ENCODE data around the gene PAFAH2. TPM values are rescaled to one million over a fixed set of nuclear protein-coding genes. Genes with fewer than 3 reads are reported as not detected.

The PAFAH2 gene
- total RNA-seq, 2 donors from 2014 or later: 11.6 to 13.3 TPM

GRCh38 chr1:25955553-25955952, 42.3 kb downstream of the PAFAH2 start:
- Histone ChIP-seq H3K4me3 (ENCODE audit: low read length) (no peak overlapping the region), H3K9ac (ENCODE audit: extremely low read depth, low read length, poor library complexity, severe bottlenecking) (no peak overlapping the region), H3K36me3 (ENCODE audit: control insufficient read depth, insufficient read depth, low read length) (peaks cover 22% of the 10 kb centered on the region), H3K9me3 (ENCODE audit: control insufficient read depth, low read length) (peaks cover 8% of the 10 kb centered on the region), H3K4me1 (ENCODE audit: control insufficient read depth, insufficient read depth, low read length) (no peaks in the 10 kb centered on the region), H3K27ac (ENCODE audit: low read depth, low read length) (no peak overlapping the region), H3K27me3 (ENCODE audit: control insufficient read depth, insufficient read depth, low read length, poor library complexity, severe bottlenecking) (no peaks in the 10 kb centered on the region)
- TF ChIP-seq CTCF (conservative IDR thresholded peaks at IDR 0.05): no peak
- Mint-ChIP-seq H3K9me3 (peaks cover 12% of the 10 kb centered on the region), H3K36me3 (ENCODE audit: low read depth) (peaks cover 32% of the 10 kb centered on the region), H3K4me1 (no peaks in the 10 kb centered on the region), H3K27ac (no peak overlapping the region), H3K27me3 (ENCODE audit: insufficient read depth) (no peaks in the 10 kb centered on the region), H3K4me3 (no peak overlapping the region)
- DNase-seq: no peak

GRCh38 chr1:25954282-25954938, 43.5 kb downstream of the PAFAH2 start:
- Mint-ChIP-seq H3K4me3 (no peak overlapping the region), H3K9me3 (peaks cover 12% of the 10 kb centered on the region), H3K4me1 (no peaks in the 10 kb centered on the region), H3K27ac (no peak overlapping the region), H3K36me3 (ENCODE audit: low read depth) (peaks cover 21% of the 10 kb centered on the region), H3K27me3 (ENCODE audit: insufficient read depth) (no peaks in the 10 kb centered on the region)
- peaks cover 8% of the 10 kb centered on the region for H3K9me3 ChIP-seq (ENCODE audit: control insufficient read depth, low read length)
- H3K27me3 ChIP-seq (ENCODE audit: control insufficient read depth, insufficient read depth, low read length, poor library complexity, severe bottlenecking): no peaks in the 10 kb centered on the region
- H3K36me3 ChIP-seq (ENCODE audit: control insufficient read depth, insufficient read depth, low read length): peaks cover 12% of the 10 kb centered on the region
- H3K27ac ChIP-seq (ENCODE audit: low read depth, low read length): no peak overlapping the region
- no peak overlapping the region for H3K4me3 ChIP-seq (ENCODE audit: low read length)
- no peak for DNase-seq
- no peak for TF ChIP-seq CTCF (conservative IDR thresholded peaks at IDR 0.05)
- H3K9ac ChIP-seq (ENCODE audit: extremely low read depth, low read length, poor library complexity, severe bottlenecking): no peak overlapping the region
- H3K4me1 ChIP-seq (ENCODE audit: control insufficient read depth, insufficient read depth, low read length): no peaks in the 10 kb centered on the region
- 84 to 89% methylated on average over 8 to 10 of the region's 10 CpGs for WGBS, 2 experiments (ENCODE audit: insufficient coverage in 1 of 2, insufficient read length in 1 of 2)

GRCh38 chr1:25952841-25953401, 44.9 kb downstream of the PAFAH2 start:
- Histone ChIP-seq H3K4me1 (ENCODE audit: control insufficient read depth, insufficient read depth, low read length) (no peaks in the 10 kb centered on the region), H3K27ac (ENCODE audit: low read depth, low read length) (no peak overlapping the region), H3K9me3 (ENCODE audit: control insufficient read depth, low read length) (no peaks in the 10 kb centered on the region), H3K27me3 (ENCODE audit: control insufficient read depth, insufficient read depth, low read length, poor library complexity, severe bottlenecking) (no peaks in the 10 kb centered on the region), H3K36me3 (ENCODE audit: control insufficient read depth, insufficient read depth, low read length) (no peaks in the 10 kb centered on the region), H3K9ac (ENCODE audit: extremely low read depth, low read length, poor library complexity, severe bottlenecking) (no peak overlapping the region), H3K4me3 (ENCODE audit: low read length) (no peak overlapping the region)
- WGBS, 2 experiments (ENCODE audit: insufficient coverage in 1 of 2, insufficient read length in 1 of 2): 86 to 93% methylated on average over 3 to 4 of the region's 4 CpGs
- TF ChIP-seq CTCF (conservative IDR thresholded peaks at IDR 0.05): no peak
- Mint-ChIP-seq H3K27ac (no peak overlapping the region), H3K27me3 (ENCODE audit: insufficient read depth) (no peaks in the 10 kb centered on the region), H3K4me1 (no peaks in the 10 kb centered on the region), H3K4me3 (no peak overlapping the region), H3K9me3 (peaks cover 2% of the 10 kb centered on the region), H3K36me3 (ENCODE audit: low read depth) (peaks cover 6% of the 10 kb centered on the region)
- no peak for DNase-seq

Measured in endodermal cell (in vitro differentiated cells).